HG02884 (cell line): ENCODE results near the gene MRLN.
"Not testable (repeated sequence)": the region's sequence is repeated elsewhere in the genome, so short reads cannot be mapped to it uniquely, and the experiment has no call there.

Experiments used
- ATAC-seq: cut with Tn5 transposase; IDR thresholded peaks from one replicate; pipeline ENCODE4 v1.9.1; 2021; ENCODE audit warnings: mild to moderate bottlenecking, moderate library complexity; ENCODE audit not compliant: unreplicated experiment

MRLN gene

GRCh38 chr10:59753267-59753666, at the start of gene MRLN:
MRLN (minus strand) TSS chr10:59753455.
- no peak for ATAC-seq

- no peak for ATAC-seq
Observed at GRCh38 chr10:59801171-59801570, 47.9 kb upstream of the MRLN start.

- no peak for ATAC-seq
Observed at GRCh38 chr10:59799421-59799820, 46.2 kb upstream of the MRLN start.

GRCh38 chr10:59793919-59794318, 40.7 kb upstream of the MRLN start:
- ATAC-seq, result no peak

GRCh38 chr10:59792812-59793211, 39.6 kb upstream of the MRLN start:
- no peak for ATAC-seq

GRCh38 chr10:59791601-59792000, 38.3 kb upstream of the MRLN start:
- ATAC-seq, result no peak

GRCh38 chr10:59790080-59790479, 36.8 kb upstream of the MRLN start:
- not testable (repeated sequence) for ATAC-seq

- not testable (repeated sequence) for ATAC-seq
Observed at GRCh38 chr10:59788914-59789313, 35.7 kb upstream of the MRLN start.

- not testable (repeated sequence) for ATAC-seq
Observed at GRCh38 chr10:59787032-59787431, 33.8 kb upstream of the MRLN start.

GRCh38 chr10:59785476-59785875, 32.2 kb upstream of the MRLN start:
- not testable (repeated sequence) for ATAC-seq

- no peak for ATAC-seq
Observed at GRCh38 chr10:59781511-59781910, 28.3 kb upstream of the MRLN start.

- no peak for ATAC-seq
Observed at GRCh38 chr10:59779756-59780533, 26.7 kb upstream of the MRLN start.

- no peak for ATAC-seq
Observed at GRCh38 chr10:59774451-59774850, 21.2 kb upstream of the MRLN start.

GRCh38 chr10:59773088-59773487, 19.8 kb upstream of the MRLN start:
- ATAC-seq, result no peak

GRCh38 chr10:59771162-59771807, 18.0 kb upstream of the MRLN start:
- no peak for ATAC-seq

GRCh38 chr10:59770689-59771088, 17.4 kb upstream of the MRLN start:
- no peak for ATAC-seq

- no peak for ATAC-seq
Observed at GRCh38 chr10:59762505-59762904, 9.2 kb upstream of the MRLN start.

GRCh38 chr10:59757966-59758365, 4.7 kb upstream of the MRLN start:
- no peak for ATAC-seq

GRCh38 chr10:59754951-59755350, 1.7 kb upstream of the MRLN start:
- no peak for ATAC-seq

- no peak for ATAC-seq
Observed at GRCh38 chr10:59752278-59752940, 846 bp downstream of the MRLN start.

GRCh38 chr10:59750155-59750945, 2.9 kb downstream of the MRLN start:
- no peak for ATAC-seq
